ENCODE data around the gene AGAP1. TPM values are rescaled to one million over a fixed set of nuclear protein-coding genes. Genes with fewer than 3 reads are reported as not detected.

The AGAP1 gene
- total RNA-seq, 1 donor from 2014 or later: 3.1 TPM

GRCh38 chr2:235986361-235986760 lies 492.5 kb downstream of the AGAP1 start:
- DNase-seq (ENCODE audit: low read depth in 2 of 2): no peak

GRCh38 chr2:235988271-235989015 lies 494.6 kb downstream of the AGAP1 start:
- no peak for DNase-seq (ENCODE audit: low read depth in 2 of 2)

- DNase-seq (ENCODE audit: low read depth in 2 of 2): no peak
Measured at GRCh38 chr2:235989591-235989990, 495.7 kb downstream of the AGAP1 start.

DNA sequence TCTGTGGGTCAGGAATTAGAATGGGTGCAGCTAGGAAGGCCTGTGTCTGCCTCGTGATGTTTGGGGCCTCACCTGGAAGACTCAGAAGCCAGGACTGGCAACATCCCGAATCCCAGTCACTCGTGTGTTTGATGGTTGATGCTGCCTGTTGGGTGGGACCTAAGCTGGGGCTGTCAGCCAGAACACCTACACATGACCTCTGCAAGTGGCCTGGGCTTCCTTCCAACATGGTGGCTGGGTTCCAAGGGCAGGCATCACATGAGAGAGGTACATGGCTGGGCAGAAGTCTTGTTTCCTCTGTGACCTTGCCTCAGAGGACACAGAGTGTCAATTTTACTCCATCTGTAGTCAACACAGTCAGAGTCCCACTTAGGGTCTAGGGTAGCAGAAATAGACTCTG lies 496.5 kb downstream of the AGAP1 start:
- no peak for DNase-seq (ENCODE audit: low read depth in 2 of 2)

- no peak for DNase-seq (ENCODE audit: low read depth in 2 of 2)
Measured at GRCh38 chr2:235992024-235992423, 498.2 kb downstream of the AGAP1 start.

DNA sequence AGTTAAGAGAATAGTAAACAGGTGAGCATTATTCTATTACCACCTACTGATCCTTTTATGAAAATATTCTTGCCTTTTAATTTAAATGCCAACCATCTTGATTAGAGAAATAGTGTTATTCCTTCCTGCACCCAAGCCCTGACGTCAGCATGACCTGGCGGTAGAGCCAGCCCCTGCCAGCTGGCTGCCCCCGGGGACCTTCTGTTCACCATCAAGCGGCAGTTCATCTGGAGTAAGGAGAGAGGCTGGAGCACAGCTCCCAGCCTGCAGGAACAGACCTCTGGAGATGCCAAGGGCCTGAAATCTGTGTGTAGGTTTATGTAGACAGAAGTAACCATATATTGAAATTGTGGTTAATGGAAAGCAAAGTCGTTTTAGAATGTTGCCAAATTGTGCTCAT lies 502.6 kb downstream of the AGAP1 start:
- DNase-seq (ENCODE audit: low read depth in 2 of 2): no peak

DNA sequence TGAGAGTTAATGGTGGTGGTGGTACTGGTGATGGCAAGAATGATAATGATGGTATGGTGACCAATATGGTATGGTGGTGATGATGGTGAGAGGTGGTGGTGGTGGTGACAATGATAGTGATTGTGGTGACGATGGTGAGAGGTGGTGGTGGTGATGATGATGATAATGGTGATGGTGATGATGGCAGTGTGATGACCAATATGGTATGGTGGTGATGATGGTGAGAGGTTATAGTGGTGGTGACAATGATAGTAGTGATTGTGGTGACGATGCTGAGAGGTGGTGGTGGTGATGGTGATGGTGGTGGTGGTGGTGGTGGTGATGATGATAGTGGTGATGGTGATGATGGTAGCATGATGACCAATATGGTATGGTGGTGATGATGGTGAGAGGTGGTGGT lies 505.2 kb downstream of the AGAP1 start:
- no peak for DNase-seq (ENCODE audit: low read depth in 2 of 2)

DNA sequence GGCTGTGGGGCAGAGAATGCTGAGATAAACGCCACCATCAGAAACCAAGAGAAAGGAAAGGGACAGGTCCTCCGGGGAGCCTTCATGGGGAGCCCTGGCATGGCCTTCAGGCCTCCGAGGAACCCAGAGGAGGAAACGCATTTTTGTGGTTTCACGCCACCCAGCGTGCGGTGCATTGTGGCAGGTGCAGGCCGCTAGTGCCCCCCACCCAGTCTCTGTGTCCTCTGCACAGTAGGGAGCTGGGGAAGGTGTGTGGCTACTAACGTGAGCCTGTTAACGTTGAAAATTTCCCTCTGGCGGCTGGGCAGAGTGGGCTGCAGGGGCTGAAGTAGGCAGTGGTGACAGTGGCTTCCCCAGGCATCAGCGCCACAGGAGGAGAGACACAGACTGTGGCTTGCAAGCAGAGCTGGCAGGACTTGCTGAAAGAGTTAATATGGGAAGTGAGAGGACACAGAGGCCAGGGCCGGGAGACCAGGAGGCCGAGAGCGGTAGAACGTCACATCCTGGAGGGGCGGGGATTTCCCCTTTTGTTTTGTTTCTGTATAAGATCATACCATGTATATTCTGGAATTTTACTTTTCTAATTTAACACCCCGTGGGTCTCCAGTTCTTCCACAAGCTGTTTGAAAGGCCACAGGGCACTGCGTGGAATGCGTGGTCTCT lies 507.5 kb downstream of the AGAP1 start:
- peak; percentile 83 to 87 for DNase-seq (ENCODE audit: low read depth in 2 of 2)

DNA sequence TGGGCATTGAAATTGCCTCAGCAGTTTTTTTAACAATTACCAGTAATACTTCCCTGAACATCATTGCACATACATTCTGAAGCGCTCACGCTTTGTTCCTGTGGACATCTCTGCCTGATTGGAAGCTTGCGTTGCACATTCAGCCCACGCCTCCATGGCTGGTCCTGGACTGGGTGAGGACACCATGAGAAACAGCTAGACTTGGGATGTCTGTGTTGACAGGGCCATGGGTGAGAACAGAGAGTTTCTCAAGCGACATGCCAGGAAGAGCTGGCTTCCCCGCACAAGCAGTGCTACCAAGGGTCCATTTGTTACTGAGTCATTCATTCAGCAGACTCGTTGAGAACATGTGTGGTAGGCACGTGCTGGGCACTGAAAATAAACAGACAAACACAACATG lies 508.0 kb downstream of the AGAP1 start:
- DNase-seq (ENCODE audit: low read depth in 2 of 2): peak; percentile 64 to 69

- DNase-seq (ENCODE audit: low read depth in 2 of 2): no peak
Measured at GRCh38 chr2:236008006-236008405, 514.2 kb downstream of the AGAP1 start.

DNA sequence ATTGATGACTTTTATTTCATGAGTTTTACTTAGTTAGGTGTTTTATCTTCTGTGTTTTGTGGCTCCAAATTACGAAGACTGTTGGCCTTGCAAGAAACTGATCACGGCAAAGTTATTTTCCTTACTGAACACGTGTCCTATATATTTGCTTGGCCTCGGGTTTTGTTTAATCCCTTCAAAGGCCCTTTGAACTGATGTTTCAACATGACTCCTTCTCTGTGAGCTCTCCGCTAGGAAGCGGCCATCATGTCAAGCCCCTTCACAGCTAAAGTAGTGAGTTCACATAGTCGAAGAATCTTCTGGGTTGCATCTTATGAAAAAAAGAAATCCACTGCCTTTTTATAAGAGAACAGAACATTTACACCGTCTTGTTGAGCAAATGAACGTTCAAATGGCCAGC lies 515.0 kb downstream of the AGAP1 start:
- no peak for DNase-seq (ENCODE audit: low read depth in 2 of 2)

DNA sequence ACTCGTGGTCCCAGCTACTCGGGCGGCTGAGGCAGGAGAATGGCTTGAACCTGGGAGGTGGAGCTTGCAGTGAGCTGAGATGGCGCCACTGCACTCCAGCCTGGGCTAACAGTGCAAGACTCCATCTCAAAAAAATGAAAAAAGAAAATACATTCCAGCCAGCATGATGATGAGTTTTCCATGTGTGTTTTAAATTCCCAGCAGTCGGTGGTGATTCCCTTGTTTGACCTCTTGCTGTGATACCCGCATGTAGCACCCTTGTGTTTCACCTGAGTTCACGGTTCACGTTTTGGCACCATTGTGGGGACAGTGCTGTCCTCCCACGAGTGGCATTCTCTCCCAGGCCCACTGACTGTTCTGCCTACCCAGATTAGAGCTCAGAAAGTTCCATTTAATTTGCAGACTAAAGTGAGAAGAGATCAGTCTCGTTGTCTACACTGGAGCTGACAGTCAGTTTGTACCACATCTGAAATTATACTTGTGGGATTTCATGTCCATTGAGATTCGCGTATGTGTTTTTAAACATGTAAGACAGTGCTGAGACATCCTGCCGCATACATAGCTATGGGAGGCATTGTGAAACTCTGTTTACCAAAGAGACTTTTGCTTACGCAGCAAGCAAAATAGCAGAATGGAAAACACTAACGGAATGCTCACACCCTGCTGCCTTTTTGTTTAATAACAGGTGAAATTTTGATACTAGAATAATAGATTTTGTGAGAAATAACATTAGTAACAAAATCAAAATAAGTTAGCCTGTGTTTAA lies 517.3 kb downstream of the AGAP1 start:
- no peak for DNase-seq (ENCODE audit: low read depth in 2 of 2)

- no peak for DNase-seq (ENCODE audit: low read depth in 2 of 2)
Measured at GRCh38 chr2:236012155-236012554, 518.3 kb downstream of the AGAP1 start.

GRCh38 chr2:236014408-236015131 lies 520.7 kb downstream of the AGAP1 start:
- no peak for DNase-seq (ENCODE audit: low read depth in 2 of 2)

GRCh38 chr2:236015171-236015570 lies 521.3 kb downstream of the AGAP1 start:
- DNase-seq (ENCODE audit: low read depth in 2 of 2): no peak

GRCh38 chr2:236016496-236016895 lies 522.7 kb downstream of the AGAP1 start:
- DNase-seq (ENCODE audit: low read depth in 2 of 2): no peak

DNA sequence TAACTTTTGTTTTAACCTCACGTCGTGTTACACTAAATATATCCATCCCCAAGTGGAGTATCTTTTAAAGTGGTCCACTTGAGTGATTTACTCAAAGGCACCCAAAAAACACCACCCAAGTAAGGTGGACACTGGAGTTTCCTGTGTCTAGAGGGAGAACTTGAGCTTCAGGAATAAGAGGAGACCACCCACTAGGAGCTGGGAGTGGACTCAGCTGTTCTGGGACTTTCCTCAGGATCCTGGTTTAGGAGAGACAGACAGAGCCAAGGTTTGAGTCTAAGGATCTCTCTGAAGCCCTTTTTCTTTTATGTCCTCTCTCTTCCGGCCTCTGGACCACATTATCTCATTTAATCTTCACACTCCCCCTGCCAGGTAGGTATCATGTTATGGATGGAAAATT lies 523.6 kb downstream of the AGAP1 start:
- DNase-seq (ENCODE audit: low read depth in 2 of 2): no peak

- DNase-seq (ENCODE audit: low read depth in 2 of 2): no peak
Measured at GRCh38 chr2:236019434-236019833, 525.6 kb downstream of the AGAP1 start.

- DNase-seq (ENCODE audit: low read depth in 2 of 2): no peak
Measured at GRCh38 chr2:236021499-236022057, 527.7 kb downstream of the AGAP1 start.

- DNase-seq (ENCODE audit: low read depth in 2 of 2): no peak
Measured at GRCh38 chr2:236022128-236022527, 528.3 kb downstream of the AGAP1 start.

DNA sequence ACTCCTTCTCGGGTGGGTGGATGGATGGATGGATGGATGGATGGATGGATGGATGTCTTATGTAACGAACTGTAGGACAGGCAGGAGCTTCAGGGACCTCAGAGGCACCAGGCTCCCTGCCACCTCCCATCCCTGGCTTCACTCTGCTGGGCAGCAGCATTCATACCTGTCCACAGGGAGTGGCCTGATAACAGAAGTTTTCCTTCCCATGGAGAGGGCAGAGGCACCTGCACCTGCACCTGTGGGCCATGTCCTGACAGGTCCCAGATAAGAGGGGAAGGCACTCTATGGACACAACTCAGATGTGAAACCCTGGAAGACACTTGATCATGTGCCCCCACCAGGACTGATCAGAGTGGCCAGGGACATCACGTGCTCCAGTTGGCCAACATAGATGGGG lies 532.0 kb downstream of the AGAP1 start:
- DNase-seq (ENCODE audit: low read depth in 2 of 2): no peak

DNA sequence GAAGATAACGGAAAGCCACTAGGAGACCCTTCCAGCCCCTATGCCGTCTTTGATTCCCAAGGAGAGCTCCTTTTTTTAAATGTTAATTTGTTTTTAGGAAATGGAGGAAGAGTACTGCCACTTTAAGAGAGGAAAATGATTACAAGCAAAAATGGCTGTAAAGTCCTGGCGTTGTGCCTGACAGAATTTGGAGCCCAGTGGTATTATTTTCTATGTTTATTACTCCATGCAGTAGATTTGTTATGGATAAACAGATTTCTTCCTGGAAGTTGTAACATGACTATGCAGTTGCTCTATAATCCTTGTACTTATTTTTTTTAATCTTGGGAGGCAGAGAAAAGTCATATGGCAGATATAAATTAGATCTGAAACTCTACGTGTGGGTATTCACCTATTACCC lies 533.0 kb downstream of the AGAP1 start:
- DNase-seq (ENCODE audit: low read depth in 2 of 2): no peak

Measured in dermis microvascular lymphatic vessel endothelial cell (primary cell).